PFSK-1 (cell line): Measurements from ENCODE around the gene MMP3.

Experiments
- FOXP2 ChIP-seq: optimal IDR thresholded peaks from 2 replicates; pipeline ENCODE3; 2011; ENCODE audit warnings: borderline replicate concordance, control low read depth, inconsistent platforms; ENCODE audit not compliant: insufficient read depth; ENCODE audit errors: extremely low read length, extremely low read depth
- POLR2AphosphoS5 ChIP-seq: IDR thresholded peaks from 2 replicates; pipeline ENCODE4 v1.6.1; 2012; ENCODE audit warnings: low read depth, mild to moderate bottlenecking, control low read depth, low read length, moderate library complexity
- TAF1 ChIP-seq: IDR thresholded peaks from 2 replicates; pipeline ENCODE4 v1.6.1; 2012; ENCODE audit warnings: low read length, control low read depth, borderline replicate concordance; ENCODE audit not compliant: insufficient read depth

- no peak for TF ChIP-seq FOXP2
- TF ChIP-seq POLR2AphosphoS5, result no peak
- TF ChIP-seq TAF1, result no peak
Observed at GRCh38 chr11:102846292-102846691, 2.9 kb upstream of the MMP3 start.
